HL-60/S4 treated with phorbol 12-myristate 13-acetate at 8.2 ng/mL for 4 days and 3 days (cell line): ENCODE measurements around the gene ESYT1.
"Not testable (repeated sequence)": the region's sequence is repeated elsewhere in the genome, so short reads cannot be mapped to it uniquely, and the experiment has no call there.

Experiments used
- in situ Hi-C: fragments of 300-500 bp; cut with MboI; formaldehyde crosslinking; loops from 2 replicates; pipeline ENCODE4 v1.15.0; 2022; ENCODE audit warnings: low sequenced_read_pairs

ESYT1 gene

DNA sequence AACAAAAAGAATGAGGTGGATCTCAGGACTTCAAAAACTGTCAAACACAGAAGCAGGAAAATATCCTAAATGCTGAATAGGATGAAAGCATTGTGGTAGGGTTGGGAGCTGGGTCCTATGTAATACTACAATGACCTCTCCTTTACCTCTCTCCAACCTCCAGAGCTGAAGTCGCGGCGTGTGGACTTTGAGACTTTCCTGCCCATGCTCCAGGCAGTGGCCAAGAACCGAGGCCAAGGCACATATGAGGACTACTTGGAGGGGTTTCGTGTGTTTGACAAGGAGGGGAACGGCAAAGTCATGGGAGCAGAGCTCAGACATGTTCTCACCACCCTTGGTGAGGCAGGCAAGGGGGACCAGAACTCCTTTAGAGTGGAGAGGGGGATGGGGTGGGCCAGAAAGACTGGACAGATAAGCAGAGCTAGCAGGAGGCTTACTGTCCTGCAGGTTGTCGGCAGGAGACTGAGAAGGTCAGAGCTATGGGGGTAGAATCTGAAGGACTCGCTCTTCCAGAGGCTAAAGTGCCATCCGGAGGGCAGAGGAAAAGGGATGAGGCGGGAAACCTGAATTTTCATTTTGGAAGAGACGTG, 27.3 kb downstream of the ESYT1 start:
- in situ Hi-C loops: no loop called here

DNA sequence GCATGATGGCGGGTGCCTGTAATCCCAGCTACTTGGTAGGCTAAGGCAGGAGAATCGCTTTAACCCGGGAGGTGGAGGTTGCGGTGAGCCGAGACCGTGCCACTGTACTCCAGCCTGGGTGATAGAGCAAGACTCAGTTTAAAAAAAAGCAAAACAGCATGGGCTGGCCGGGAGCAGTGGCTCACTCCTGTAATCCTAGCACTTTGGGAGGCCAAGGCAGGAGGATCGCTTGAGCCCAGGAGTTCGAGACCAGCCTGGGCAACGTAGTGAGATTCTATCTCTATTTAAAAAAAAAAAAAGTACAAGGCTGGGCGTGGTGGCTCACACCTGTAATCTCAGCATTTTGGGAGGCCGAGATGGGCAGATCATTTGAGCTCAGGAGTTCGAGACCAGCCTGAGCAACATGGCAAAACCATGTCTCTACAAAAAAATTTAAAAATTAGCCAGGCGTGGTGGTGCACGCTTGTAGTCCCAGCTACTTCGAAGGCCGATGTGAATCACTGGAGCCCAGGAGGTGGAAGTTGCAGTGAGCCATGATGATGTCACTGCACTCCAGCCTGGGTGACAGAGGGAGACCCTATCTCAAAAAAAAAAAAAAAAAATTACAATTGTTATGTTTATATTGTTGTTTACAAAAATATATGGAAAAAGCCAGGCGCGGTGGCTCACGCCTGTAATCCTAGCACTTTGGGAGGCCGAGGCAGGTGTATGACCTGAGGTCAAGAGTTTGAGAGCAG, 28.6 kb downstream of the ESYT1 start:
- in situ Hi-C loops: not testable (repeated sequence)

DNA sequence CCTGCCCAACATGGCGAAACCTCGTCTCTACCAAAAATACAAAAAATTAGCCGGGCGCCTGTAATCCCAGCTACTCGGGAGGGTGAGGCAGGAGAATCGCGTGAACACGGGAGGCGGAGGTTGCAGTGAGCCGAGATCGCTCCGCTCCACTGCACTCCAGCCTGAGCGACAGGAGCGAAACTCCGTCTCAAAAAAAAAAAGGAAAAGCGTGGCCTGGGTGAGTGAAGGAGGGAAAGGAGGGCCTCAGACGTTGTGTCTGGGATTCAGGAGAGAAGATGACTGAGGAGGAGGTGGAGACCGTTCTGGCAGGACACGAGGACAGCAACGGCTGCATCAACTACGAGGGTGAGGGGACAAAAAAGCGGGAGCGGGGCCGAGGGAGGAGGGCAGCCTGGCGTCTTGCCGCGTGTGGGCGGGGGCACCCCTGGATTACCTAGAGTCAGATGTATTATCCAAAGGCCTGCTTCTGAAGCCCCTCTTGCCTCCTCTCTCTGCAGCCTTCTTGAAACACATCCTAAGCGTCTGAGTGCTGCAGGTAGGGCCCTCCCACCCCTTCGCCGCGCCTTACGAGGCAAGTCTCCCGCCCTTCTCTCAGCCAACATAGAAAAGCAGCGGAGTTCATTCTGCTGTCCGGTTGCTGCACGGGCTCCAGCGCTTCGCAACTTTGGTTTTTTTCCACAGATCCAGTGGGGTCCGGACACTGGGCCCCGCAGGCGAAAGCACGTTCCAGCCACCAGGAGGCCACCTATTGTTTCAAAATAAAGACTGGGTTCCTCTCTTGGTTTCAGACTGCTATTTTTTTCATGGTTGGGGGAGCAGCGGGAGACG, 29.3 kb downstream of the ESYT1 start:
- in situ Hi-C loops: no loop called here

DNA sequence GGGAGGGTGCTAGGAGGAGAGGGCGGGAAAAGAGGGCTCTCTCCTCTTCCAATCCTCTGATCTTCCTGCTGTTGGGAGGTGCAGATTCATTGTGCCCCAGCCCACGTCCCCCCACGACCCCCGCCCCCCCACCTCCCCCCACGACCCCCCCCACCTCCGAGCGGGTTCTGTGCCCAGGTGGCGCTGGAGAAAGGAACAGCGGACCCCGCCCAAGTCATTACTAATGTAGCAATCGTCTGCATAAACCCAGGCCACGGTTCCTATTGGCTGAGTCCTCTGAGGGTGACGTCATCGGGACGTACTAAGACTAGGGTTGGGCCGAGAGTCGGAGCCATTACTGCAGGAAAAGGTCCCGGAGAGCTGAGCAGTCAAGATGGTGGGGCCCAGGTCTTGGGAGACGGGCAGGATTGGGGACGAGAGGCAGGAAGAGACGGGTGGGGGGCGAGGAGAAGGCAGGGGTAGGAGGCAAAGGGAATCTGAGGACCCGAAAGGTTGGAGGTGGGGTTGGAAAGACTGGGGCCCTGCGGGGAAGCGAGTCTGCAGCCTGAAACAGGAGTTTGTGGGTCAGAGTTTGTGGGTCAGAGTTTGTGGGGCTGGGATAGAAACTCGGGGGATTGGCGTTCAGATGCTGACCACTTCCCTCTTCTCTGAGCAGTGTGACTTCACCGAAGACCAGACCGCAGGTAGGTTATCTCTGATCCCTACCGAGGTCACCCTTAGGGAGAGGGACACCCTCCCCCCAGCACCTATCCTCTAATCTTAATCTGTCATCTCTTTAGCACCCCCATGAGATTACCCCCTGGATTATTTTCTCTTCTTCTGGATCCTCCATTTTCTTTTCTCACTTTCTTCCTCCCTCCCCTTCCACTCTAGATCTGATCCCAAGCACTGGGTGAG, 30.2 kb downstream of the ESYT1 start, which contains the start of gene MYL6:
TSS of gene MYL6 (plus strand) at position 331 of the 897 bp plus-strand sequence. CDS start at position 374, 43 bp downstream.
- in situ Hi-C loops: no loop called here

DNA sequence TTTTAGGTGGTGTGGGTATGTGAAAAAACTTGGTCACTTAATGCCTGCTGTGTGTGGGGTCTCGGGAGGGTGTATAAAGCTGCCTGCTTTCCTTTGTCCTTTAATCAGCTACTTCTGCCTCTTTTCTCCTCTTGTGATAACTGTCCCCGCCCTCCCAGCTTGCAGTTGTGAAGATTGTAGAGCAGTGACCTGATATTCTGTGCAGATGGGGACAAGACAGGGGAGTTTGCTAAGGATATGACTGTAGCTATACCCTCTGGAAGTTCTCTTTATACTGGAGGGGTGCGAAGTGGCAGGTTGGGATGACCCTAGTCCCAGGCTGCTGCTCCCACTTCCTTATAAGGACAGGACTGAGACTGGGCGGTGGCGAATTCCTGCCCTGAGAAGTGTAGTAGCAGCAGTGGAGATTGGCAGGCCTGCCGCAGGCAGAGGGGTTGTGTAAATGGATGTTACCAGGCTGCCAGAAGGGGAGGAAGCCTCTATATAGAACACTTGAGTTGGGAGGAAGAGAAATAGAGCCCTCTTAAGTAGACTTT, 30.9 kb downstream of the ESYT1 start:
- in situ Hi-C loops: no loop called here

DNA sequence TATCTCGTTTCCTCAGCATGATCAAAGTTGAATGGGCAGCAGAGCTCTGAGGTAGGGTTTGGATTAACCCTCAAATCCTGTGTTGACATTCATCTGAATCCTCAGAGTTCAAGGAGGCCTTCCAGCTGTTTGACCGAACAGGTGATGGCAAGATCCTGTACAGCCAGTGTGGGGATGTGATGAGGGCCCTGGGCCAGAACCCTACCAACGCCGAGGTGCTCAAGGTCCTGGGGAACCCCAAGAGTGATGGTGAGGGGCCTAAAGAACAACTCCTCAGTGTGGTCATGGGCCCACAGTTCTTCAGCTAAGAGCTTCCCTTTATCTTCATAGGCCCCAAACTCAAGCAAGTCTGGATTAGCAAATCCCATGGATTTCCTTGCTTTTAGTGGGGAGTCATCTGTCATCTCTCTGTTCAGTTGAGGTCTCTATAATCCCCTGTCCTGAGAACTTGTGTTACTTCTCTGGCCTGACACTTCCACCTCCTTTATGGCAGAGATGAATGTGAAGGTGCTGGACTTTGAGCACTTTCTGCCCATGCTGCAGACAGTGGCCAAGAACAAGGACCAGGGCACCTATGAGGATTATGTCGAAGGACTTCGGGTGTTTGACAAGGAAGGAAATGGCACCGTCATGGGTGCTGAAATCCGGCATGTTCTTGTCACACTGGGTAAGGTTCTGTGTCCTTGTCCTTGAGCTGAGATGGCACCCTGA, 31.6 kb downstream of the ESYT1 start:
- in situ Hi-C loops: no loop called here

DNA sequence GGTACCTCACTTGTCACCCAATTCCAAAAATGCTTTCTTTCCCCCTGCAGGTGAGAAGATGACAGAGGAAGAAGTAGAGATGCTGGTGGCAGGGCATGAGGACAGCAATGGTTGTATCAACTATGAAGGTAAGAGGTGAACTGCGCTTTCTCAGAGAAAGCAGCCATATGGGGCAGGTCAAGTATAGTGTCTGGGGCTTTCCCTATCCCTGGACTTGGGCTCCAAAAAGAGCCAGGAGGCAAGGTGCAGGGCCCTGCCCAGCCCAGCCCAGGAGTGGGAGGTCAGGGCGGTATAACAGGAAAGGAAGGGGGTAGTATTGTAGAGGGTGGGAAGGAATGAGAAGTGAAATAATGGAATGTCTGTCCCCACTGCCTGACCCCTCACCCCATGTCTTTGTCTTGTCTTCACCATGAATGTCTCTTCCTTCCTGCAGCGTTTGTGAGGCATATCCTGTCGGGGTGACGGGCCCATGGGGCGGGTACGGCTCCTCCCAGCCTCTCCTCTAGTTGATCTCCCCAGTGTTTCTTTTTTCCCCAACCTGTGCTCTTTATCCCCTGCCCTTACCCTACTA, 32.2 kb downstream of the ESYT1 start:
- in situ Hi-C loops: no loop called here

DNA sequence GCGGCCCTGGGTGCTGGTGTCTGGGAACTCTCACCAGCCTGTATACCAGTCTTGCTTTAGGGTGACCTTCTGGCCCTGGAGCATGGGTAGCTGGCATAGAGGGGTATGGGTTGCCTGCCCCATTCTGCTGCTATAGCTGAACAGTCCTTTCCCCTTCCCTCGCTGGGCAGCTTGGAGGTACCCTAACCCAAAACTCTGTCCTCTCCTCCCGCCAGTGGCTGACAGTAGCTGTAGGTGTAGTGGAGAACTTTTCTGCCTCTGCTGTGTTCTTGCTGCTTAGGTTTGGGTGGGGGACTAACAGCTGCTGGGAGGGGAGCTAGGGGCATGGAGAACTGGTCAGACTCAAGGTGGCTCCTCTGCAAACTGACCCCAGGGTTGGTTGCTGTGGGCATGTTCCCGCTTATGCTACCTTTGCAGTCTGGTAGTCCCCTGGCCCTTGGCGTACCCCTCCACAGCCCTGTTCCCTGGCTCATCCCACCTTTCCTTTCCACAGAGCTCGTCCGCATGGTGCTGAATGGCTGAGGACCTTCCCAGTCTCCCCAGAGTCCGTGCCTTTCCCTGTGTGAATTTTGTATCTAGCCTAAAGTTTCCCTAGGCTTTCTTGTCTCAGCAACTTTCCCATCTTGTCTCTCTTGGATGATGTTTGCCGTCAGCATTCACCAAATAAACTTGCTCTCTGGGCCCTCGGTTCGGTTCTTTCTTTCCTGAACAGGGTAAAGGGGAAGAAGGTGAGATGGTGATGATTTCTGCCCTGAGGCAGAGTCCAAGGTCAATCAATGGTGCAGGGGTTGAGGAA, 33.0 kb downstream of the ESYT1 start:
- in situ Hi-C loops: no loop called here

DNA sequence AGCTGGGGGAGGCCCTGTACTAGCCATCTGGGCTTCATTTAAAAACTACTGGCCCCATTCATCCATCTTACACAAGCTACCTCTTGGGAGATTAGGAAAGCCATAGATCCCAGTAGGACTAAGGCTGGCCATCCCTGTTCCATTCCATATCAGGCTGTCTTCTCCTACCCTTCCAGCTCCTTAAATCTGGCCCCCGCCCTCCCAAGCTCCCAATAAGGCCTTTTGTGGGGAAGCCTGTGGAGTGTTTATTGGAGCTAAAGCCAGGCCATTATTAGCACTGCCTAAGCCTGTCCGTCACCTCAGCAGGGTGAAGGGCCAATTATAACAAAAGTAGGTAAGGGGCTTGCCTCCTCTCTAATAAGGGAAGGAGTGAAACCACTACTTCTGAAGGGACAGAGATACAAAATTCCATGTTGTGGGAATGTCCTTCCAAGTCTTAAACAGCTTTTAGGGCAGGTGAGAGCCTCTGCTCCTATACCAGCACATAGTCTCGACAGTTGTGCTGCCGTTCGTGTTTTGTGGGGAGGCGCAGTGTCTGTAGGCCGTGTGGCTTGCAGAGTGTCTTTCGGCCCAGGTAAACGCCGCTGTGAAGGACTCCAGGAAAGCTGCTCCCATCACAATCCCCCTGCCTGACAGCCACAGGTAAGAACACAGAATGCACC, 33.8 kb downstream of the ESYT1 start:
- in situ Hi-C loops: no loop called here

DNA sequence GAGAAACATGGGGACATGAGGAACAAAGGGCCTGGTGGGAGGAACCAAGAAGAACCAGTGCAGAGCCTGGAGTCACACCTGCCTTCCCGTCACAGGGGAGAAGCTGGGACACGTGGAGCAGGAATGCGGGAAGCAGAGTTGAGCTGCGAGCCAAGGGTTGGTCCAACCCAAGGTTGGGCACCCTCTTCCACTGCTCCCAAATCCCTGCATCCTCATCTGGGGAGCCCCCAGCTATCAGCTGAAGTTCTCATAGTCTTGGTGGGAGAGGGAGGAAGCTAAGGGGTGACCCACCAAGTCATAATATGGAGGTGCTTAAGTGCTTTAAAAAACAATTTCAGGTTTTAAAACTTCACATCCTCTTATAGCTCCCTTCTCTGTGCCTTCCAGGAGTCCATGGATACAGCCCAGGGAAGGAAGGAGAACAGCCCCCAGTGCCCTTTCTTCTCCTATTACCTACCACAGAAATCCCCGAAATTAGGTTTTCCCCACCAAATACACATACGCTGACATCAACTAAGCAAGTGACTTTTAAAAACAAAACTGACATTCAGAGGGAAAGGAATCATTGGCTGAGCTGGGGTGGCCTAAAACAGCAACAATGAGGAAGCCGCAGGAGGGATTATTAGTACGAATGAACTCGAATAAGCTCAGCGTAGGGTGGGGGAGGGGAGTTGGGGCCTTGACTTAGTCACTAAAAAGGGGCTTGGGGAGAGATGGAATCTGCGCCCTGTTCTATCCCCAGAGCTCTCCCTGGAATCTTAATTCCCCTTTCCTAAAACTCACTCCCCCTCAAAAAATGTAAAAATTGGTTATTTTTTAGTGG, 34.6 kb downstream of the ESYT1 start:
- in situ Hi-C loops: no loop called here

DNA sequence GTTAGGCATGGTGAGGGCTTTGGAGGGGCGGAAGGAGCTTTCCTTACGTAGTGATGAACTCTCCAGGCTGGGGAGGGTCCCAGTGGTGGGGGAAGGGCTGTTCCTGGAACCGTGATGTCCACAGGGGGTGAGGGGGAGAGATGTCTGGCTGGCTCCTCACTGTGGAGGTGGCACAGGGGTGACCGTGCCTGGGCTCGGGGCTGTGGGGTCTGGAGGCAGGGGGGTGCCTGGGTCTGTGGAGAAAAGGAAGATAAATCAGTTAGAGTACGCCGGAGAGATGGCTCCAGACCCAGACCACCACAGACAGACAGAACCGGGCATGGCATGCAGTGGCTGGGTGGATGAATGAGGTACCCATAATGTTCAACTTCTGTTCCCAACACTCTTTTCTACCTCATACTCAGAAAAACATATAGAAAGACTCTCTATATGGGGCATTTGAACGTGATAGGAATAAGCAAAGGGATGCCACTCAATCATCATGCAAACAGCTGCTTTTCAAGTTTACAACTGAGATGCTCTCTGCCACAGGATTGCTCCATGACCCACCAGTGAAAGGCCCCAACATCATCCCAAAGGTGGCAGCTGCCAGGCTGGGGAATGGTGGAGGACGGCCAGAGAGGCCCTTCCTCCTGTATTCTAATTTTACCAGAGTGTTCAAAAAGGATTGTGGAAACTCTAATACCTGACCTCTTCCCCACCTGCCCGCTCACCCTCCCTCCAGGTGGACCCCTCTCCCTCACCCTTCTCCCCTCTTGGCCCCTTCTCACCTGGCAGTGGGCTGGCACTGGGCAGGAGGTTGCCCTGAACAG, 35.7 kb downstream of the ESYT1 start:
- in situ Hi-C loops: no loop called here

DNA sequence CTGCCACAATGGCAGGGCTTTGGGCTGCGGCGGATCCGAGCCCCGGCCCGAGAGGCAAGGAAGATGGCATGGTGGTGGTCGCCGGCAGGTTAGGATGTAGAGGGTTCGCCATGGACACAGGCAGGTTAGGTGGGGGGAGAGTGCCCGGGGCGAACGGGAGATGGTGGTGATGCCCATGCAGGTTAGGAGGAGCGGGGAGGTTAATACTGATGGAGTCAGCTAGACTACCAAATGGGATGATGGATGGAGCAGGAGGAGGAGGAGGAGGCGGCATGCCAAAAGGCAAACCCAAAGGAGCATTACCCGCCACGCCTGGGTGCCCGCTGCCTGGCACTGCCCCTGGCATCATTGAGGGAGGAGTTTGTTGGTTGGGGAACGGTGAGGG, 36.3 kb downstream of the ESYT1 start:
- in situ Hi-C loops: no loop called here

DNA sequence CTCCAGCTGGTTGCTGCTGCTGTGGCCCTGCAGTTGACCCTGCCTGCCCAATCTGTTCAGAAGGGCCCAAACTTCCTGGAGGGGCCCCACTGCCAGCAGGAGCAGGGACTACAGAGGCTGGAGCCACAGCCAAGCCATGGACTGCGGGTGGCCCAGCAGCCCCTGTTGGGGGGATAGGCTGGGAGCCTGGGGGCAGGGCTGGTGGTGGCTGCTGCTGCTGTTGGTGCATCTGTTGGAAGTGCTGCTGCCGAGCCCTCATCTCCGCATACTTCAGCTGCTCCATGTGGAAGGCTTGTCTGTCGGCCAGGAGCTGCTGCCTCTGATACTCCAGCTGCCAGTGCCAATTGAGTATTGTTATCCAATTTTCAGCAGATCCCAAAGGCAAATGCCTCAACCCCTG, 37.3 kb downstream of the ESYT1 start:
- in situ Hi-C loops: no loop called here

DNA sequence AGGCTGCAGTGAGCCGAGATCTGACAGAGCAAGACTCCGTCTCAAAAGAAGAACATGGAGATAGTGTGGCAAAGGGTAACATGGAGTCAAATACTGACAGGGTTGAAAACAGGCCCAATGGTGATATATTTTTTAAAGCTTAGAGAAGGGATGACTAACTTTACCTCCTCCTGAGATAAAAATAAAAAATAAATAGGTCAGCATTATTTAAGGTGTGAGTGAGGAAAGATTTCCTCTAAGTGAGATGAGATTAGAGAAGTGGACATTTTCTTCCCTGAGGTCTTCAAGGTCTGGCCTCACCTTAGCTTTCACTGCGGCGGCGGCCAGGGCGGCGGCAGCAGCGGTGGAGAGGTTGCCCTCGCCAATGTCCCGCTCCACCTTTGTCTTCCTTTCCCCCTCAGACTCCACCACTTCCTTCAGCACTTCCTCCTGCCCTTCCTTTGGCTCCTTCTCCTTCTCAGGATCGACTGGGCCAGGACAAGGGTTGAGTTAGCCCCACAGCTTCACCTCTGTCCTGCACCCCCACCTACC, 41.2 kb downstream of the ESYT1 start:
- in situ Hi-C loops: no loop called here

DNA sequence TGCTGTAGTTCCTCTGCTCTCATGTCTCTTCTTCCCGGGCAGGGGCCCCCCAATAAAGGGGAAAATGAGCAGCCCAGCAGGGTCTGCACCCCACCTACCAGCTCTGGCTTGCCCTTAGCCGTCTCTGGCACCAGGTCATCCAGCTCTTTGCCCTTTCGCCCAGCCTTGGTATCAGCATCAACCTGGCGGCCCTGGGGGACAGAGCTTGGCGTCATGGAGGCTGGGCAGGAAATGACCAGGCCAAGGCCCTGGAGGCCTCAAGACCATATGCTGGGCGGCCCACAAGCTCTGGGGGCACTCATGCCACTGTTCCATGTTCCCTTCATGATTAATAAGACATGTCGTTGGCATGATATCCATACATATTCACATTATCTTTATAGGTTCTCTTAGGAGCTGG, 44.8 kb downstream of the ESYT1 start:
- in situ Hi-C loops: no loop called here

DNA sequence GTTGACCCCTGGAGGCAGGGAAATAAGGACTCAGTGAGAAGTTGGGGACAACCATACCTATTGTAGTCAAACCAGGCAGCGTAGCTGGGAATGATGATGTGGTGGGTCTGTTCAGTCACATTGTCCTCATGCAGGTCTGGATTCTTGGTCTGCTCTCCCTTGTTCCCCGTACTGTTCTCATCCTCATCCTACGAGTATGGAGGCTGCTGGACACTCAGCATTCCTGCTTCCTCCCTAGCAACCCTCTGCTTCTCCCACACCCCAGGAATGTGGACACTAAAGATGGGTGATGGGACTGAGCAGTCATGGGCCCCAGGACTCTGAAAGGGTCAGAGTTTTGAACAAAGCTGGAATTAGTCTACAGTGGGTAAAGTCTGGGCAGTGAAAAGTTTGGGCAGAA, 50.3 kb downstream of the ESYT1 start:
- in situ Hi-C loops: no loop called here
